Globus pallidus (tissue), 1 donor: ENCODE data around the gene FERMT1.

ENCODE experiments used
- DNase-seq: peaks from one replicate; pipeline ENCODE4 v3.0.0-alpha.2; 2015; ENCODE audit warnings: low spot score

Gene FERMT1, protein sequence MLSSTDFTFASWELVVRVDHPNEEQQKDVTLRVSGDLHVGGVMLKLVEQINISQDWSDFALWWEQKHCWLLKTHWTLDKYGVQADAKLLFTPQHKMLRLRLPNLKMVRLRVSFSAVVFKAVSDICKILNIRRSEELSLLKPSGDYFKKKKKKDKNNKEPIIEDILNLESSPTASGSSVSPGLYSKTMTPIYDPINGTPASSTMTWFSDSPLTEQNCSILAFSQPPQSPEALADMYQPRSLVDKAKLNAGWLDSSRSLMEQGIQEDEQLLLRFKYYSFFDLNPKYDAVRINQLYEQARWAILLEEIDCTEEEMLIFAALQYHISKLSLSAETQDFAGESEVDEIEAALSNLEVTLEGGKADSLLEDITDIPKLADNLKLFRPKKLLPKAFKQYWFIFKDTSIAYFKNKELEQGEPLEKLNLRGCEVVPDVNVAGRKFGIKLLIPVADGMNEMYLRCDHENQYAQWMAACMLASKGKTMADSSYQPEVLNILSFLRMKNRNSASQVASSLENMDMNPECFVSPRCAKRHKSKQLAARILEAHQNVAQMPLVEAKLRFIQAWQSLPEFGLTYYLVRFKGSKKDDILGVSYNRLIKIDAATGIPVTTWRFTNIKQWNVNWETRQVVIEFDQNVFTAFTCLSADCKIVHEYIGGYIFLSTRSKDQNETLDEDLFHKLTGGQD

DNA sequence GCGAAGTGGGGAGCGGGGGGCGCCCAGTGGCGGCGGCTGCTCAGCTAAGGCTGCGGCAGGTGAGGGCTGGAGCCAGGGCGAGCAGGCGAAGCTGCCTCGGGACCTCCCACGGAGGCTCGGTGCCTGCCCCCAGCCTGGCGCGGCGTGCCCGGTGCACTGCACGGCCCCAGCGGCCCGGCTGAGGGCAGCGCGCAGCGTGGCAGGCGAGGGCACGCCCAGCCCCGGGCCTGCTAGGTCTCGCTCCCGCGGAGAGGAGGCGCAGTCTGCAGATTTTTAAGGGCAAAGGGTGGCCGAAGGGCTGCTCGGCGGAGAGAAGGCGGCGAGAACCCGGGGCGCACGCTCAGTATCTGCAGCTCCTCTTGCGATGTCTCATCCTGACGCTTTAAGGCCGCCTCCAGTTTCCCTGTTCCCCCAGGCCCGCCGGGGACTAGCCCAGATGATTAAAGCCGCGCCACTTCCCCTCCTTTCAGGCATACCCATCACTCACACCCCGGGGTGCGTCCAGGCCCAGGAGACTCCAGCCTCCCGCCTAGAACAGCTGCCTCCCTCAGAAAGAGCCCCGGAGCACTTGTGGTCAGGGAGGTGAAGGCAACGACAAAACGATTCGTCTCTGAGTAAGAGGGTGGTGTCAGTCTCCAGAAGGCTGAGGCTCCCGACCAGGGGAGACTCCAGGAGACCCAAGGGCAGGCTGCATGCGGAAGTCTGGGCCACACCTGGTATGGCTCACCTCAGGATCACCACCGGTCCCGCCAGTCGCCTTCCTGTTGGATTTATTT, at the start of gene FERMT1:
Gene FERMT1 (minus strand): TSS at position 158 of the 776 bp plus-strand sequence. CDS start 3,476 bp downstream, outside the sequence.
- DNase-seq = peak; percentile 19

DNA sequence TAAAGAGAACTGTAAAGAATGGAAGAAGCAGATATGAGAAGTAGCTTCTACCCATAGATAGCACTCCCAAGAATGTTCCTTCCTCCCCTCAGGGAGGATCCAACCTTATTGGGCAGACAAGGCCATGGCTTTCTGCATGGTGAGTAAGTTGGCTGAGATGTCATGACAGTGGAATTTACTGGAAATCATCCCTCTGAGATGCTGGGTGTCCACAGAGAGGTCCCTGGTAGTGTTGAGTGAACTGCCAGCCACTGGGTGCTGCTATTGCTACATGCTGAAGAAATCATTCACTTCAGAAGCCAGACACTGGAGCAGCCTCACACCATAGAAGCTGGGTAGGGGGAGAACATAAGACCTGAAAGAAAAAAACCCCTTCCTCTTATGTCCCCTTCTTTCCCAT, 46.4 kb upstream of the FERMT1 start:
- no peak for DNase-seq

DNA sequence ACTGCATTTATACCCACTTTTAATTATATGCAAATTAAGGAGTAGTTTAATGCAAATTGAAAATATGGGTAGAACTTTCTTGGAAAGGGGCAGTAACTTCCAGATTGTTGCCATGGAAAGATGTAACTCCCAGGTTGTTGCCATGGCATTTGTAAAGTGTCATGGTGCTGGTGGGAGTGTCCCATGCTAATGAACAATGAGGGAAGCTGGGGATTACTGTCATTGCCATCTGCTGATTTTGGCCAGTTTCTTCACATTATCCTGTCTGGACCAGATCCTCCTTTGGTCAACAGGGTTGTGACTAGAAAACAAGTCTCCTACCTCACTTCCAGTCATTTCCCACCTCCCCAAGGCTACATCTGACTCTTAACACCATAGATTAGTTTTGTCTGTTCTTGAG, 45.4 kb upstream of the FERMT1 start:
- no peak for DNase-seq

- no peak for DNase-seq
Measured at GRCh38 chr20:6165346-6165745, 42.5 kb upstream of the FERMT1 start.

GRCh38 chr20:6164421-6165341, 41.9 kb upstream of the FERMT1 start:
- peak; percentile 16 for DNase-seq

- no peak for DNase-seq
Measured at GRCh38 chr20:6160736-6161135, 37.9 kb upstream of the FERMT1 start.

DNA sequence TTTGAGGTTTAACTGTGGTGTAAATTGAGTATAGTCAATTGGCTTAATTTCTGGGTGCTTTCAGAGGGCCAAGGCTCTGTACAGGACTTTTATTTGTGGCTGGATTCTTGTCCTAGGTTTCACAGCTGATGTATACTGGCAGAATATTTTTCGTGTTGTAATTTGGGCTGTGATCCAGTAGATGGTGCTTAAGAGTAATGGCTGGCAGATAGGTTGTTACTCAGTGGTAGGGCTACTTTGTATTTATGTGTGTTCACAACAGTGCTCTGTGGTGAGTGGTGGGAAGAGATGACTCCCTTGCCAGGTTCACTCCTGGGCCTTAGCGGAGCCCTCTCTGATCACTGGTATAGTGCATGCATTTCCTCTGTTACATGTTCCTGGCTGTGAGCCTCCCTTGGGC, 34.5 kb upstream of the FERMT1 start:
- no peak for DNase-seq

GRCh38 chr20:6152777-6153176, 29.9 kb upstream of the FERMT1 start:
- no peak for DNase-seq

- no peak for DNase-seq
Measured at GRCh38 chr20:6148073-6148472, 25.2 kb upstream of the FERMT1 start.

GRCh38 chr20:6142348-6142993, 19.6 kb upstream of the FERMT1 start:
- peak; percentile 56 for DNase-seq

GRCh38 chr20:6140947-6141346, 18.1 kb upstream of the FERMT1 start:
- no peak for DNase-seq

GRCh38 chr20:6135347-6135746, 12.5 kb upstream of the FERMT1 start:
- no peak for DNase-seq

GRCh38 chr20:6134592-6134991, 11.8 kb upstream of the FERMT1 start:
- DNase-seq = no peak

DNA sequence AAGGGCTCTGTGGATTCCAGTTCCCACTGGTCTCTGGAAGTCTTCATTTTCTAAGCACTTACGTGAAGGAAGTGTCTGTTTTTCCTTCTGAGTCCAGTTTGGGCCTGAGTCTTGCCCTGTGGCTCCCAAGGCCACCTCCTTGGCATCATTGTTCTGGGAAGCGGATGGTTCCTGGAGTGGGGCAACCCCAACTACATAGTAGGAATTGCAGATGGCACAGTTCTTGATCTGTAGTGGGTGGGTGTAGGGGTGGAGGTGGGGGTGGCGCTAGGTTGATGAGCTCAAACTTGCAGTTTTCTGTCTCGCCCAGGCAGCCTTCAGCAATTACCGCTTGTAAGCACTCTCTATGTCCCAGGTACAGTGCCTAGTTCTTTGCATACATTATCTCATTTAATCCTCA, 7.2 kb upstream of the FERMT1 start:
- no peak for DNase-seq

GRCh38 chr20:6127825-6128224, 5.0 kb upstream of the FERMT1 start:
- no peak for DNase-seq

DNA sequence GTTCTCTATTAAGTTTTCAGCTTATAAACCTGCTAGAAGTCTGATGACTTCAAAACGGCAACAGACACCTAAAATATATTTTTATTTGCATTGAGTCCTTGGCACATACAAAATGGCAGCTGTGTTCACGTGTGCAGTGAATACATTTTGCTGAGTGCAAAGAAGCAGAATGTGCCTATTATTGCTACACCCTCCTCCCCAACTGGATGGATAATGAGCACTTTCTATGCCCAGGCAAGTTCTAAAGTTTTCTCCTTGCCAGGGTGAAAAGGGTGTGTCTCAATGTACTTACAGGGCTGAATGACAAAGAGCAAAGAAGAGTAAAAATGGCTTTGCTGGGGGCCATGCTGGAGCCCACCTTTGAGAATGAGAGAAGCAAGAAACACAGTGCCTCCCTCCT, 4.0 kb upstream of the FERMT1 start:
- no peak for DNase-seq

GRCh38 chr20:6123649-6124014, 802 bp upstream of the FERMT1 start:
- no peak for DNase-seq

GRCh38 chr20:6122111-6122872, 538 bp downstream of the FERMT1 start:
- DNase-seq = no peak

DNA sequence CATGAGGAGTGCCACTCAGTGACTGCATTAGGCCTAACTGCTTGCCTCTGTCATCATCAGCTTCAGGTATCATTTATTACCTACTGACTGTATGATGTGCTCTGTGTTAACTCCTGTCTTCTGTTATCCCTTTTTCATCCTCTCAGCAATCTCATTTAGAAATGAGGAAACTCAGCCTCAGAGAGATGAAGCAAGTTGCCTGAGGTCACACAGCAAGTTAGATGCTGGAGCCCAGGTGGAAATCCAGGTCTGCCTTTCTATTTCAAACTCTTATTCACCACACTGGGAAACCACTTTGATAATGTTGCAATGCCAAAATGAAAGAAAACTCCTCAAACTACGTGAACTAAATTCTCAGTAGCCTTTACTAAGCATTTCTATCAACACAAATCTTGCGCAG, 1.3 kb downstream of the FERMT1 start:
- no peak for DNase-seq

GRCh38 chr20:6120491-6120988, 2.3 kb downstream of the FERMT1 start:
- DNase-seq = no peak
